AG10803 (cell line): Measurements from ENCODE around the gene IRX6.

Source experiments
- DNase-seq: peaks from one replicate; pipeline ENCODE4 v3.0.0; 2010; ENCODE audit warnings: low read depth
- H3K4me3 ChIP-seq: 2 replicates; pipeline ENCODE4 v1.5.1; 2011; ENCODE audit warnings: mild to moderate bottlenecking, low read length, control low read depth
- TF ChIP-seq, protein P1 (sequence below): conservative IDR thresholded peaks from 2 replicates; pipeline ENCODE4 v1.5.1; 2011; ENCODE audit warnings: mild to moderate bottlenecking, low read length, control low read depth, inconsistent platforms

IRX6 gene

DNA sequence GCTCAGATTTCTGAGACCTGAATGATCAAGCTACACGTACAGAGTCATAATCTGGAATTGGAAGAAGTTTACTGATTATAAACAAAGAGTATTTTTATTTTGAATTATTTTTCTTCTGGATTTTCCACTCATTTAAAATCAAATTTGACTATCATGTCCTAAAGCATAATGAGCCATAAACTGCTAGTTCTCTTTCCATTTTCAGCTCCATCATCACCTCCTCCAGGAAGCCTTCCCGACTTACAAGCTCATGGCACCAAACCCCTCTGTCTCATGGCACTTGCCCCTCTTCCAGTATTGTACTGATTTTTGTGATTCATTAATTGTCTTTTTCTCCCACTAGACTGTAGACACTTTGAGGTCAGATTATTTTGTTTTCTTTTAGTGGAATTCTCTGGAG, 35.9 kb downstream of the IRX6 start:
- TF ChIP-seq, protein P1, sequence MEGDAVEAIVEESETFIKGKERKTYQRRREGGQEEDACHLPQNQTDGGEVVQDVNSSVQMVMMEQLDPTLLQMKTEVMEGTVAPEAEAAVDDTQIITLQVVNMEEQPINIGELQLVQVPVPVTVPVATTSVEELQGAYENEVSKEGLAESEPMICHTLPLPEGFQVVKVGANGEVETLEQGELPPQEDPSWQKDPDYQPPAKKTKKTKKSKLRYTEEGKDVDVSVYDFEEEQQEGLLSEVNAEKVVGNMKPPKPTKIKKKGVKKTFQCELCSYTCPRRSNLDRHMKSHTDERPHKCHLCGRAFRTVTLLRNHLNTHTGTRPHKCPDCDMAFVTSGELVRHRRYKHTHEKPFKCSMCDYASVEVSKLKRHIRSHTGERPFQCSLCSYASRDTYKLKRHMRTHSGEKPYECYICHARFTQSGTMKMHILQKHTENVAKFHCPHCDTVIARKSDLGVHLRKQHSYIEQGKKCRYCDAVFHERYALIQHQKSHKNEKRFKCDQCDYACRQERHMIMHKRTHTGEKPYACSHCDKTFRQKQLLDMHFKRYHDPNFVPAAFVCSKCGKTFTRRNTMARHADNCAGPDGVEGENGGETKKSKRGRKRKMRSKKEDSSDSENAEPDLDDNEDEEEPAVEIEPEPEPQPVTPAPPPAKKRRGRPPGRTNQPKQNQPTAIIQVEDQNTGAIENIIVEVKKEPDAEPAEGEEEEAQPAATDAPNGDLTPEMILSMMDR: no peak
- H3K4me3 ChIP-seq: no peak overlapping the region
- no peak for DNase-seq

DNA sequence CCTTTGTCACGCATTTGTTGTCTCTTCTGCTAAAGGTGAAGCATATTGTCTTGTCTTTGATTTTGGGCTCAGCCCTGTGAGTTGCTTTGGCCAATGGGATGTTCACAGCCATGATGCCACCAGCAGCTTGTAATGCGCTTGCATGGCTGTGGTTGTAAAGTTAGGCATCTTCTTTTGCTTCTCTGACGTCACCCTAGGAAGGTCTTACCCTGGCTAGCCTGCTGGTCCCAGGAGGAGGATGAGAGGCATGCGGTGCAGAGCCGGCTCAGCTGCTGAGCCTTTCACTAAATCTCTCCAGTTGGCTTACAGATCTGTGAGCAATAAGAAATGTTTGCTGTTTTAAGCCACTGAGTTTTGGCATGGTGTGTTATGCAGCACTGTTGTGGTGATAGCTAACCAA, 40.8 kb downstream of the IRX6 start:
- TF ChIP-seq, protein P1: no peak
- H3K4me3 ChIP-seq: no peak overlapping the region
- no peak for DNase-seq

DNA sequence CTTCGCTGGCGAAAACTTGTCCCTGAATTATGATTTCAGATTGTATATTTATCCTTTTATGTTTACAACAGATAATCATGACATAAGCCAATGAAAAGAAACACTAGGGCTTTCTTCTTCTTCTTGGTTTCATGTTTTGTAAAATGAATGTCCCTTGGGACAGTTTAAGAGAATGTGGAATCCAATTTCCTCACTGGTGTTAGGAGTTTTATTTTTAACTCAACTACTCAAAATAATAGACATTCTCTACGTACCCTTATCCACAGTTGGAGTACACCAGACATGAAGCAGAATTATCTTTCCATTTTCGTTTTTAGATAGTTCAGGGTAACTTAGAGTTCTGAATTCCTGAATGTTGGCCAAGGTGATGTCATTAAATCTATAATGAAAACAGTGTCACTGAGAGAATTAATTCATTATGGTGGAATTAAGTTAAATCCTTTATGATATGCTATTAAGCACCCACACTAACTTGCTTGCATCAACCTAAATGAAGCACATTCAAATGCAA, 43.4 kb downstream of the IRX6 start:
- peak; percentile 71 for DNase-seq
- TF ChIP-seq, protein P1: no peak
- peak overlapping the region; percentile 2; the same call in 1 of the 2 replicates for H3K4me3 ChIP-seq

DNA sequence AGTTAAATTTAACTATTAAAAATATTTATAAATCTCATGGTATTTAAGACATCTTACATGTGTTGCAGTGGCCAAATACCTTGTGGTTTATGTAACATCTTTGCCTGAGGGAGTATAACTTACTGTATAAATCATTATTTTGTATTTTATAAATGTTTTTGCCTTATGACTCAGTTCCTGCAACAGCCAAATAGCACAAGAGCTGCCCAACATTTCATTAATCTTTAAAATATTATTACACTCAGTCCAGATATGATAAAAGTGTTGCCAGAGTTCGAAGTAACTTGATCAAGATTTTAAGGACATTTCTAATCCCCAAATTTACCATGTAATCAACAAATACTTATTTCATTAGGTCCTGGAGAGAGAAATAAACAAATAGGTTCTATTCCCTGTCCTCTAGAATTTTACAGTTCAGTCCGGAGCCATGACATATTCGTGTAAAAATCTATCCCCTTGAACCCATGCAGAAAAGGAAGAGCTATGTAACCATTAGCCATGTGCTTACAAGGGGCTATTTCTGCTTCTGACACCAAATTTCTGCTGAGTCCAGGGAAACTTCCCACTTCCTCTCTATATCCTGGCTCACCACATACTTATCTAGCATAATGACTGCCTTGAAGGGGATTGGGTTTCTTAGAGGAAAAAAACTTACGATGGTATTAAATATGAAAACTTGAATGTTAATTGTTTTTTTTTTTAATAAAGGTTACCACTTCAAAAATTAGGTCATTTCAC, 44.0 kb downstream of the IRX6 start:
- TF ChIP-seq, protein P1: no peak
- peak; percentile 91 for DNase-seq
- no peak overlapping the region for H3K4me3 ChIP-seq

DNA sequence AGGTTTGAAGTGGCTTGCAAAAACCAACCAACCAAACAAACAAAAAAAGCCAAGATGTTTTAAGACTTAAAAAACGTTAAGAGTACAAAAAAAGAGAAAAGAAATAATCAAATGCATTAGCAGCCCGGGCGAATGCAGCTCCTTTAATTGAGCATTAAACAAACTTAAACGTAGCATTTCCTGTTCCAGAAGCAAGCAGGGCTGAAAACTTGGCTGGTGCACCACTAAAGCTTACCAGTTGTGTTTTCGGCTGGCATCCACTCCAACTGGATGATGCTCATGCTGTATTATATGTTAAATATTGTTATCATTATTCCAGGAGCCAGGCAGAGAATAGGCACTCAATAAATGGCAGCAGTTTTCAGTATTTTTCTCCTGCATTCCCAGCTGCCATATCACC, 45.1 kb downstream of the IRX6 start:
- TF ChIP-seq, protein P1: no peak
- no peak overlapping the region for H3K4me3 ChIP-seq
- DNase-seq: no peak

GRCh38 chr16:55370762-55371482, 46.9 kb downstream of the IRX6 start:
- H3K4me3 ChIP-seq: peak overlapping the region; percentile 41
- DNase-seq: peak; percentile 62
- TF ChIP-seq, protein P1: peak; percentile 65
